Measurements from ENCODE around the gene RFPL4A.

DNA sequence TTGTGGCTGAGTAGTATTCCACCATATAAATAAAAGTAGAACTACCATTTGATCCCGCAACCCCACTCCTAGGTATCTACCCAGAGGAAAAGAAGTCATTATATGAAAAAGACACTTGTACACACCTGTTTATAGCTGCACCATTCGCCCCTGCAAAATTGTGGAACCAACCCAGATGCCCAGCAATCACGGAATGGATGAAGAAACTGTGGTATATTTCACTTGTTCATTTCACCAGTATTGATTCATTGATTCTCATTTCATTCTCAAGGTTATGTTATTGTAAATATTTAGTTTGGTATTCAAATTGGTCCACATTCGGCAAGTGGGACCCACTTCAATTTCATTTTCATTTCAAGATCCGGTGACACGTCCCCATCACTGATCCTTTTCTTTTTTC is 8.2 kb upstream of the RFPL4A start:
- TF ChIP-seq, protein P1, sequence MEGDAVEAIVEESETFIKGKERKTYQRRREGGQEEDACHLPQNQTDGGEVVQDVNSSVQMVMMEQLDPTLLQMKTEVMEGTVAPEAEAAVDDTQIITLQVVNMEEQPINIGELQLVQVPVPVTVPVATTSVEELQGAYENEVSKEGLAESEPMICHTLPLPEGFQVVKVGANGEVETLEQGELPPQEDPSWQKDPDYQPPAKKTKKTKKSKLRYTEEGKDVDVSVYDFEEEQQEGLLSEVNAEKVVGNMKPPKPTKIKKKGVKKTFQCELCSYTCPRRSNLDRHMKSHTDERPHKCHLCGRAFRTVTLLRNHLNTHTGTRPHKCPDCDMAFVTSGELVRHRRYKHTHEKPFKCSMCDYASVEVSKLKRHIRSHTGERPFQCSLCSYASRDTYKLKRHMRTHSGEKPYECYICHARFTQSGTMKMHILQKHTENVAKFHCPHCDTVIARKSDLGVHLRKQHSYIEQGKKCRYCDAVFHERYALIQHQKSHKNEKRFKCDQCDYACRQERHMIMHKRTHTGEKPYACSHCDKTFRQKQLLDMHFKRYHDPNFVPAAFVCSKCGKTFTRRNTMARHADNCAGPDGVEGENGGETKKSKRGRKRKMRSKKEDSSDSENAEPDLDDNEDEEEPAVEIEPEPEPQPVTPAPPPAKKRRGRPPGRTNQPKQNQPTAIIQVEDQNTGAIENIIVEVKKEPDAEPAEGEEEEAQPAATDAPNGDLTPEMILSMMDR (IDR thresholded peaks at IDR 0.05) = no peak
- TF ChIP-seq POLR2A (IDR thresholded peaks at IDR 0.05) = no peak

Data from esophagus squamous epithelium (tissue), 4 donors.